GM10248 (cell line): Measurements from ENCODE around the gene ZNF836.

Experiments used
- CTCF ChIA-PET: fragments of 300-600 bp; sonication (Branson Sonifier 250); formaldehyde crosslinking; extraction: SDS; loops from one replicate; lab custom pipeline; 2021; ENCODE audit warnings: antibody characterized with exemption; lab: Yijun Ruan, JAX
- POLR2A ChIA-PET: fragments of 350-650 bp; sonication (Branson Sonifier 250); formaldehyde crosslinking; extraction: SDS; loops from one replicate; lab custom pipeline; 2020; ENCODE audit warnings: antibody characterized with exemption; lab: Yijun Ruan, JAX
- DNase-seq: peaks from one replicate; pipeline ENCODE4 v3.0.0; 2012; ENCODE audit errors: extremely low spot score
- CTCF ChIP-seq: IDR thresholded peaks from 2 replicates; pipeline ENCODE4 v1.5.1; 2012; ENCODE audit warnings: mild to moderate bottlenecking, low read depth; ENCODE audit errors: extremely low read depth, missing control alignments, control extremely low read depth

Gene ZNF836

GRCh38 chr19:52141203-52141602 is 30.2 kb downstream of the ZNF836 start:
- CTCF ChIA-PET: interaction anchor here (0.9 to 1.2 kb wide), 2 partner anchors 13 to 48 kb away, joined by 3 read pairs; partner anchors contain the start of gene PPP2R1A
- POLR2A ChIA-PET: no interaction called here
- no peak for DNase-seq
- no peak for TF ChIP-seq CTCF

GRCh38 chr19:52140032-52140710 is 31.2 kb downstream of the ZNF836 start:
- POLR2A ChIA-PET: interaction anchor here (0.5 kb wide), 1 partner anchor 548 kb away, joined by 3 read pairs; no protein-coding TSS in a partner anchor

GRCh38 chr19:52139252-52140031 is 32.0 kb downstream of the ZNF836 start, which contains the start of gene ZNF616:
Gene ZNF616, minus strand, starts transcription at chr19:52139938. Its CDS starts 9,426 bp downstream, at chr19:52130512.
- CTCF ChIA-PET: interaction anchor here (1.1 to 2.3 kb wide), 3 partner anchors 58 to 98 kb away, joined by 3 to 8 read pairs (median 6); no protein-coding TSS in a partner anchor
- DNase-seq: peak; percentile 82
- POLR2A ChIA-PET: no interaction called here
- TF ChIP-seq CTCF: peak; percentile 95

More at GRCh38 chr19:52140032-52140710, 31.2 kb downstream of the ZNF836 start:
- CTCF ChIA-PET: interaction anchor here (0.7 to 2.3 kb wide), 6 partner anchors 14 to 97 kb away, joined by 3 to 6 read pairs (median 3); partner anchors contain the start of gene PPP2R1A
- no peak for TF ChIP-seq CTCF
- peak; percentile 98 for DNase-seq

GRCh38 chr19:52138983-52139251 is 32.5 kb downstream of the ZNF836 start:
- TF ChIP-seq CTCF: no peak
- POLR2A ChIA-PET: no interaction called here
- CTCF ChIA-PET: interaction anchor here (0.9 to 2.3 kb wide), 5 partner anchors 9 to 99 kb away, joined by 3 to 8 read pairs (median 5); partner anchors contain the start of gene PPP2R1A
- no peak for DNase-seq

- CTCF ChIA-PET: interaction anchor here (0.8 to 2.3 kb wide), 7 partner anchors 9 to 99 kb away, joined by 3 to 8 read pairs (median 3); partner anchors contain the start of gene PPP2R1A
- POLR2A ChIA-PET: interaction anchor here (0.6 kb wide), 1 partner anchor 401 kb away, joined by 6 read pairs; no protein-coding TSS in a partner anchor
- TF ChIP-seq CTCF: no peak
- DNase-seq: peak; percentile 25
These were observed 33.0 kb downstream of the ZNF836 start for GRCh38 chr19:52138278-52138982.

GRCh38 chr19:52120286-52120685 is 51.1 kb downstream of the ZNF836 start:
- ChIA-PET POLR2A (no interaction called here), CTCF (no interaction called here)
- DNase-seq: no peak
- no peak for TF ChIP-seq CTCF
